IMR-90 (cell line): ENCODE measurements around the gene TNFRSF4. TPM values are rescaled to one million over a fixed set of nuclear protein-coding genes. Genes with fewer than 3 reads are reported as not detected.
A peak's percentile ranks its signal among the peaks of the same experiment; 100 is the strongest.

Experiments used
- ATAC-seq: fragments of 200-7000 bp; cut with Tn5 transposase; 2 replicates; pipeline ENCODE4 v1.9.1; 2020; ENCODE audit warnings: low read depth, mild to moderate bottlenecking, moderate library complexity
- BruUV-seq: library from RNA; stranded (reverse); fragments of 400-500 nt; replicated peaks from 2 replicates; lab custom pipeline; 2021; lab: Mats Ljungman, UMichigan
- CTCF ChIA-PET: fragments of 300-600 bp; formaldehyde crosslinking; extraction: SDS; loops from one replicate; lab custom pipeline; 2021; ENCODE audit warnings: antibody characterized with exemption; lab: Yijun Ruan, JAX
- POLR2A ChIA-PET: fragments of 300-600 bp; sonication (Branson Sonifier 250); formaldehyde crosslinking; loops from one replicate; lab custom pipeline; 2022; ENCODE audit warnings: antibody characterized with exemption; ENCODE audit not compliant: unreplicated experiment; lab: Charles Lee
- DNase-seq: peaks from one replicate; pipeline ENCODE4 v3.0.0; 2013
- H2AFZ ChIP-seq: replicated peaks from 2 replicates; pipeline ENCODE3; 2013; ENCODE audit warnings: low read length, mild to moderate bottlenecking; ENCODE audit not compliant: poor library complexity
- H2AK5ac ChIP-seq: 2 replicates; pipeline ENCODE4 v1.6.1; 2013; ENCODE audit warnings: low read depth, low read length, inconsistent platforms
- H2AK9ac ChIP-seq: replicated peaks from 2 replicates; pipeline ENCODE3; 2013; ENCODE audit warnings: mild to moderate bottlenecking, low read depth, low read length, moderate library complexity; ENCODE audit not compliant: poor library complexity
- H2BK120ac ChIP-seq: 2 replicates; pipeline ENCODE4 v1.6.1; 2013; ENCODE audit warnings: low read depth, low read length, inconsistent platforms
- H2BK15ac ChIP-seq: 3 replicates; pipeline ENCODE4 v1.6.1; 2013; ENCODE audit warnings: low read depth, low read length, inconsistent platforms
- H2BK20ac ChIP-seq: 2 replicates; pipeline ENCODE4 v1.6.1; 2013; ENCODE audit warnings: low read depth, mild to moderate bottlenecking, inconsistent platforms, low read length, moderate library complexity
- H2BK5ac ChIP-seq: 2 replicates; pipeline ENCODE4 v1.6.1; 2013; ENCODE audit warnings: mild to moderate bottlenecking, low read depth, low read length, inconsistent platforms; ENCODE audit not compliant: poor library complexity, severe bottlenecking
- H3K14ac ChIP-seq: replicated peaks from 2 replicates; pipeline ENCODE4 v1.6.1; 2013; ENCODE audit warnings: low read depth, low read length, inconsistent platforms
- H3K18ac ChIP-seq: 2 replicates; pipeline ENCODE4 v1.6.1; 2013; ENCODE audit warnings: low read depth, low read length, control low read depth
- H3K23ac ChIP-seq: 2 replicates; pipeline ENCODE4 v1.6.1; 2013; ENCODE audit warnings: low read depth, low read length, inconsistent platforms
- H3K27ac ChIP-seq: 2 replicates; pipeline ENCODE4 v1.5.1; 2013; ENCODE audit warnings: mild to moderate bottlenecking, control low read depth, low read length; ENCODE audit not compliant: insufficient read depth
- H3K27me3 ChIP-seq: 2 replicates; pipeline ENCODE4 v1.6.1; 2013; ENCODE audit warnings: low read length; ENCODE audit not compliant: control insufficient read depth, insufficient read depth
- H3K36me3 ChIP-seq: 2 replicates; pipeline ENCODE4 v1.6.1; 2013; ENCODE audit warnings: low read length, mixed read lengths; ENCODE audit not compliant: control insufficient read depth, insufficient read depth
- H3K4ac ChIP-seq: 2 replicates; pipeline ENCODE4 v1.6.1; 2013; ENCODE audit warnings: low read depth, low read length, inconsistent platforms
- H3K4me1 ChIP-seq: 2 replicates; pipeline ENCODE4 v1.6.1; 2013; ENCODE audit warnings: low read length, mixed read lengths; ENCODE audit not compliant: control insufficient read depth, insufficient read depth
- H3K4me2 ChIP-seq: 2 replicates; pipeline ENCODE4 v1.6.1; 2013; ENCODE audit warnings: low read depth, mild to moderate bottlenecking, control low read depth, low read length, moderate library complexity
- H3K4me3 ChIP-seq: 2 replicates; pipeline ENCODE4 v1.5.1; 2013; ENCODE audit warnings: low read depth, mild to moderate bottlenecking, control low read depth, low read length, moderate library complexity; ENCODE audit not compliant: insufficient read depth
- H3K56ac ChIP-seq: 2 replicates; pipeline ENCODE4 v1.6.1; 2013; ENCODE audit warnings: low read length, inconsistent platforms; ENCODE audit not compliant: insufficient read depth; ENCODE audit errors: extremely low read depth
- H3K79me1 ChIP-seq, 2 experiments: 2 replicates each; pipeline ENCODE4 v1.6.1; 2013; ENCODE audit warnings: low read length in 2 of 2, inconsistent platforms in 1 of 2, low read depth in 1 of 2
- H3K9ac ChIP-seq: 2 replicates; pipeline ENCODE4 v1.6.1; 2013; ENCODE audit warnings: low read depth, low read length, control low read depth
- H3K9me1 ChIP-seq: 2 replicates; pipeline ENCODE4 v1.6.1; 2013; ENCODE audit warnings: low read length, inconsistent platforms; ENCODE audit not compliant: insufficient read depth
- H3K9me3 ChIP-seq: 2 replicates; pipeline ENCODE4 v1.6.1; 2013; ENCODE audit warnings: low read length; ENCODE audit not compliant: control insufficient read depth, insufficient read depth
- H4K20me1 ChIP-seq: 2 replicates; pipeline ENCODE4 v1.6.1; 2013; ENCODE audit warnings: low read length, inconsistent platforms; ENCODE audit not compliant: insufficient read depth
- H4K5ac ChIP-seq: 2 replicates; pipeline ENCODE4 v1.6.1; 2013; ENCODE audit warnings: mild to moderate bottlenecking, low read depth, low read length, control low read depth
- H4K8ac ChIP-seq, 2 experiments: 2 replicates each; pipeline ENCODE4 v1.6.1; 2013; ENCODE audit warnings: low read depth in 2 of 2, low read length in 2 of 2, control low read depth in 1 of 2, inconsistent platforms in 1 of 2
- H4K91ac ChIP-seq: 2 replicates; pipeline ENCODE4 v1.6.1; 2013; ENCODE audit warnings: low read depth, low read length, inconsistent platforms; ENCODE audit not compliant: insufficient read depth
- BHLHE40 ChIP-seq: fragments of 150-350 bp; IDR thresholded peaks from 2 replicates; pipeline ENCODE4 v1.6.1; 2016; ENCODE audit warnings: mild to moderate bottlenecking, low read depth, low read length
- CEBPB ChIP-seq: IDR thresholded peaks from 2 replicates; pipeline ENCODE4 v1.6.1; 2012; ENCODE audit warnings: low read depth, low read length, improper control_type of control experiment
- CHD1 ChIP-seq: IDR thresholded peaks from 2 replicates; pipeline ENCODE4 v1.6.1; 2012; ENCODE audit warnings: low read depth, low read length, improper control_type of control experiment
- FOS ChIP-seq: fragments of 150-350 bp; IDR thresholded peaks from 2 replicates; pipeline ENCODE4 v1.6.1; 2016; ENCODE audit warnings: low read depth, low read length
- MAFK ChIP-seq: IDR thresholded peaks from 2 replicates; pipeline ENCODE4 v1.6.1; 2012; ENCODE audit warnings: low read depth, low read length, improper control_type of control experiment
- MAZ ChIP-seq: IDR thresholded peaks from 2 replicates; pipeline ENCODE4 v1.6.1; 2012; ENCODE audit warnings: low read depth, mild to moderate bottlenecking, low read length, improper control_type of control experiment, moderate library complexity, borderline replicate concordance
- MXI1 ChIP-seq: IDR thresholded peaks from 2 replicates; pipeline ENCODE4 v1.6.1; 2012; ENCODE audit warnings: low read depth, mild to moderate bottlenecking, low read length, moderate library complexity, borderline replicate concordance
- POLR2A ChIP-seq: IDR thresholded peaks from 2 replicates; pipeline ENCODE4 v1.6.1; 2012; ENCODE audit warnings: mild to moderate bottlenecking, low read depth, low read length
- RAD21 ChIP-seq: IDR thresholded peaks from 2 replicates; pipeline ENCODE4 v1.6.1; 2012; ENCODE audit warnings: low read length, improper control_type of control experiment
- RFX5 ChIP-seq: IDR thresholded peaks from 2 replicates; pipeline ENCODE4 v1.8.0; 2012; ENCODE audit warnings: low read depth, mild to moderate bottlenecking, low read length, moderate library complexity
- SMC3 ChIP-seq: fragments of 150-350 bp; IDR thresholded peaks from 2 replicates; pipeline ENCODE4 v1.6.1; 2016; ENCODE audit warnings: low read depth, mild to moderate bottlenecking, antibody characterized with exemption, low read length, moderate library complexity
- WGBS, 2 experiments: methylation state at CpG; one replicate each; pipeline versions ENCODE4 v1.1.5 to v1.1.7; 2013; ENCODE audit warnings: missing lambda C conversion rate in 2 of 2; ENCODE audit not compliant: insufficient read length in 1 of 2; ENCODE audit errors: extremely low coverage in 2 of 2; 5-methylcytosine and 5-hydroxymethylcytosine counted together
- dilution Hi-C: fragments of 300-500 bp; cut with HindIII; formaldehyde crosslinking; loops from one replicate; pipeline ENCODE4 v1.14.3; 2018; ENCODE audit warnings: low sequenced_read_pairs; ENCODE audit not compliant: unreplicated experiment
- in situ Hi-C: fragments of 300-500 bp; cut with MboI; formaldehyde crosslinking; loops from 3 replicates; pipeline ENCODE4 v1.14.3; 2019; ENCODE audit warnings: low sequenced_read_pairs, inconsistent platforms, mixed read lengths
- intact Hi-C: fragments of 100-400 bp; cut with micrococcal nuclease; formaldehyde crosslinking; loops from 2 replicates; pipeline ENCODE4 v1.10.0; 2022
- polyA plus RNA-seq, 3 experiments: library from polyadenylated mRNA; depleted of rRNA; stranded (reverse); fragments of >200 nt; gene quantifications; 2 replicates each; pipeline ENCODE4 v1.2.3, GENCODE V29; 2012; ENCODE audit warnings: low replicate concordance in 1 of 3
- total RNA-seq: library from RNA; depleted of rRNA; stranded (reverse); fragments of >200 nt; gene quantifications from 2 replicates; pipeline ENCODE4 v1.2.3, GENCODE V29; 2012
- TF ChIP-seq, protein P1 (sequence below): fragments of 150-350 bp; IDR thresholded peaks from 2 replicates; pipeline ENCODE4 v1.6.1; 2017; ENCODE audit warnings: mild to moderate bottlenecking, antibody characterized with exemption, low read length, low read depth
- TF ChIP-seq, protein P2 (sequence below): fragments of 150-350 bp; IDR thresholded peaks from 2 replicates; pipeline ENCODE4 v1.6.1; 2016; ENCODE audit warnings: low read depth, mild to moderate bottlenecking, low read length, moderate library complexity, borderline replicate concordance

The TNFRSF4 gene
- total and polyA plus RNA-seq, 2 of the 4 experiments (the other 2 are of a cell fraction) = 0.15 TPM; not detected in 1

DNA sequence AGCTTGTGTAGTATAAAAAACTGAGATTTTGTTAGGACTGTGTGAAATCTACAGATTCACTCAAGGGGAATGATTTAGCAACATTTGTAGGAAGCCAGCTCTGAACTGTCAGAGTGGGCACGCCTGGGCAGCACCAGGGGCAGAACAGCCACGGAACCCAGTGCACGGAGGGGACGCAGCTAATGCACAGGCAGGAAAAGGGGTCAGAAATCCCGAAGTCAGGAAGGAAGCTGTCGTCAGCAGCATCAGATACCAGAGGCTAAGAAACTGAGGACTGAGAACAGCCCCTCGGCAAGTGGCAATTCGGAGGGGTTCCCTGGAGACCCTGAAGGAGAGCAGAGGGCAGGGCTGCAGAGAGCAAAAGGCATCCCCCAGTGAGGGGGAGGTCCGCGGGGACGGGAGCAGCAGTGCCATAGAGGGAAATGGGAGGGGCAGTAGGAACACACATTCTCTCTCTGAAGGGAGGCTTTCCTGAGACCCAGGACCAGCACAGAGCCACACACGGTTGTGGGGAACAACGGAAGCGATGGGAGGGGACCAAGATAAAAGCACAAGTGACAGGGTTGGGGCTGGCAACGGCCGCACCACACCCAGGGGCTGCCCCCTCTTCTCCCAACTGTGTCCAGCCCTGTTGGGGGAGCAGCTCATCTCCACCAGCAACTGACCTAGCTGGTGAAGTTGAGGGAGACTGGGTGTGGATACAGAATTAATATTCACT is 47.0 kb upstream of the TNFRSF4 start:
- no peak for DNase-seq
- H3K4ac ChIP-seq = peak overlapping the region; percentile 46
- peaks cover 58% of the 10 kb centered on the region for H3K36me3 ChIP-seq
- peaks cover 13% of the 10 kb centered on the region for H4K20me1 ChIP-seq
- in situ Hi-C loops = no loop called here
- no peaks in the 10 kb centered on the region for H3K27me3 ChIP-seq
- no peak overlapping the region for H2BK15ac ChIP-seq
- H2BK5ac ChIP-seq = peak overlapping the region; percentile 73
- intact Hi-C loops = no loop called here
- H2AK5ac ChIP-seq = peak overlapping the region; percentile 77
- H3K4me2 ChIP-seq = no peak overlapping the region
- H3K14ac ChIP-seq = no peak overlapping the region; the same call in 1 of the 2 replicates
- WGBS, 2 experiments = 92% methylated on average over 11 of the region's 16 CpGs; no CpG with 5 or more reads in 1 of the 2 experiments
- BruUV-seq = no TSS peak
- peak overlapping the region; percentile 35; the same call in 1 of the 2 replicates for H4K5ac ChIP-seq
- ChIA-PET CTCF (no interaction called here), POLR2A (no interaction called here)
- H3K27ac ChIP-seq = peak overlapping the region; percentile 47
- H3K23ac ChIP-seq = peak overlapping the region; percentile 67; the same call in 1 of the 2 replicates
- no peak for TF ChIP-seq SMC3
- no peak for TF ChIP-seq MAFK
- TF ChIP-seq CEBPB = no peak
- TF ChIP-seq BHLHE40 = no peak
- no peak for TF ChIP-seq RAD21
- TF ChIP-seq FOS = no peak
- no peak for TF ChIP-seq MAZ
- no peak for TF ChIP-seq RFX5
- no peak for TF ChIP-seq MXI1
- TF ChIP-seq, protein P1, sequence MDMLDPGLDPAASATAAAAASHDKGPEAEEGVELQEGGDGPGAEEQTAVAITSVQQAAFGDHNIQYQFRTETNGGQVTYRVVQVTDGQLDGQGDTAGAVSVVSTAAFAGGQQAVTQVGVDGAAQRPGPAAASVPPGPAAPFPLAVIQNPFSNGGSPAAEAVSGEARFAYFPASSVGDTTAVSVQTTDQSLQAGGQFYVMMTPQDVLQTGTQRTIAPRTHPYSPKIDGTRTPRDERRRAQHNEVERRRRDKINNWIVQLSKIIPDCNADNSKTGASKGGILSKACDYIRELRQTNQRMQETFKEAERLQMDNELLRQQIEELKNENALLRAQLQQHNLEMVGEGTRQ = no peak
- TF ChIP-seq POLR2A = no peak
- TF ChIP-seq, protein P2, sequence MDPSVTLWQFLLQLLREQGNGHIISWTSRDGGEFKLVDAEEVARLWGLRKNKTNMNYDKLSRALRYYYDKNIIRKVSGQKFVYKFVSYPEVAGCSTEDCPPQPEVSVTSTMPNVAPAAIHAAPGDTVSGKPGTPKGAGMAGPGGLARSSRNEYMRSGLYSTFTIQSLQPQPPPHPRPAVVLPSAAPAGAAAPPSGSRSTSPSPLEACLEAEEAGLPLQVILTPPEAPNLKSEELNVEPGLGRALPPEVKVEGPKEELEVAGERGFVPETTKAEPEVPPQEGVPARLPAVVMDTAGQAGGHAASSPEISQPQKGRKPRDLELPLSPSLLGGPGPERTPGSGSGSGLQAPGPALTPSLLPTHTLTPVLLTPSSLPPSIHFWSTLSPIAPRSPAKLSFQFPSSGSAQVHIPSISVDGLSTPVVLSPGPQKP = no peak
- TF ChIP-seq CHD1 = no peak
- no peak overlapping the region for H3K56ac ChIP-seq
- H3K9me3 ChIP-seq = no peaks in the 10 kb centered on the region
- dilution Hi-C loops = no loop called here
- H3K4me3 ChIP-seq = no peak overlapping the region
- H2AFZ ChIP-seq = no peak overlapping the region
- H3K79me1 ChIP-seq = peaks cover 29 to 73% of the 10 kb centered on the region in 2 experiments
- peak overlapping the region in 1 of 2 experiments; percentile 65; a peak in 2 of 4 replicates for H4K8ac ChIP-seq
- peak overlapping the region; percentile 40 for H2AK9ac ChIP-seq
- peaks cover 42% of the 10 kb centered on the region for H3K4me1 ChIP-seq
- 0 out of 2 replicates have a peak overlapping the region, but pooled peaks have one; percentile 41 for H2BK20ac ChIP-seq
- no peak for ATAC-seq
- peak overlapping the region; percentile 30; the same call in 1 of the 2 replicates for H2BK120ac ChIP-seq
- no peak overlapping the region for H3K9ac ChIP-seq
- no peak overlapping the region; the same call in 1 of the 2 replicates for H3K18ac ChIP-seq
- peaks cover 28% of the 10 kb centered on the region for H3K9me1 ChIP-seq
- peak overlapping the region; percentile 37 for H4K91ac ChIP-seq
